Neural cell (in vitro differentiated cells): ENCODE data around the gene CNOT11.

Experiments used
- CTCF ChIP-seq: fragments of 450-650 bp; IDR thresholded peaks from 2 replicates; pipeline ENCODE4 v1.5.1; 2014; ENCODE audit warnings: antibody characterized with exemption, mild to moderate bottlenecking, moderate library complexity; ENCODE audit not compliant: poor library complexity, severe bottlenecking
- EP300 ChIP-seq: fragments of 450-650 bp; conservative IDR thresholded peaks from 2 replicates; pipeline ENCODE4 v1.6.1; 2014; ENCODE audit warnings: antibody characterized with exemption, mild to moderate bottlenecking, moderate library complexity; ENCODE audit not compliant: poor library complexity, severe bottlenecking
- EZH2 ChIP-seq: fragments of 200-600, 300-800 bp; shearing (Covaris generic), sonication (generic); IDR thresholded peaks from 2 replicates; pipeline ENCODE4 v1.6.1; 2014; ENCODE audit warnings: antibody characterized with exemption, low read length, borderline replicate concordance, mild to moderate bottlenecking; ENCODE audit not compliant: insufficient read depth, poor library complexity, severe bottlenecking
- MXI1 ChIP-seq: fragments of 450-650 bp; conservative IDR thresholded peaks from 2 replicates; pipeline ENCODE4 v1.6.1; 2014; ENCODE audit warnings: antibody characterized with exemption, mild to moderate bottlenecking; ENCODE audit not compliant: poor library complexity, severe bottlenecking
- POLR2AphosphoS5 ChIP-seq: IDR thresholded peaks from 2 replicates; pipeline ENCODE4 v1.6.1; 2012
- RAD21 ChIP-seq: fragments of 450-650 bp; conservative IDR thresholded peaks from 2 replicates; pipeline ENCODE4 v1.6.1; 2014; ENCODE audit warnings: antibody characterized with exemption, mild to moderate bottlenecking, moderate library complexity
- REST ChIP-seq: IDR thresholded peaks from 2 replicates; pipeline ENCODE4 v1.6.1; 2012; ENCODE audit warnings: borderline replicate concordance
- SMC3 ChIP-seq: fragments of 450-650 bp; conservative IDR thresholded peaks from 2 replicates; pipeline ENCODE4 v1.6.1; 2014; ENCODE audit warnings: antibody characterized with exemption, mild to moderate bottlenecking, moderate library complexity; ENCODE audit not compliant: poor library complexity

GRCh38 chr2:101302016-101302415 is 49.3 kb downstream of the CNOT11 start:
- TF ChIP-seq CTCF (no peak), RAD21 (no peak), POLR2AphosphoS5 (no peak), EP300 (no peak), REST (no peak), EZH2 (no peak), SMC3 (no peak), MXI1 (no peak)
